Stimulated activated CD4-positive, alpha-beta T cell treated with anti-CD3 and anti-CD28 coated beads, Interleukin-4, amount 100 ng/mL, for 48 hours (primary cell): ENCODE results near the gene UCHL3.

ENCODE experiments used
- DNase-seq, 2 donors: peaks; one replicate each; pipeline ENCODE4 v3.0.0-alpha.2; 2020; ENCODE audit warnings: low read depth in 2 of 2

UCHL3 gene

GRCh38 chr13:75547917-75548316 is 1.7 kb upstream of the UCHL3 start:
- DNase-seq: no peak

- DNase-seq: peak; percentile 13 to 16
Measured at GRCh38 chr13:75550159-75550567, 572 bp downstream of the UCHL3 start.

- DNase-seq: no peak
Measured at GRCh38 chr13:75554464-75554863, 4.9 kb downstream of the UCHL3 start.

GRCh38 chr13:75554981-75555380 is 5.4 kb downstream of the UCHL3 start:
- no peak for DNase-seq

GRCh38 chr13:75555836-75556235 is 6.2 kb downstream of the UCHL3 start:
- DNase-seq: no peak

GRCh38 chr13:75556961-75557360 is 7.4 kb downstream of the UCHL3 start:
- no peak for DNase-seq

- DNase-seq: no peak
Measured at GRCh38 chr13:75558145-75558840, 8.7 kb downstream of the UCHL3 start.

- DNase-seq: no peak
Measured at GRCh38 chr13:75566658-75567057, 17.1 kb downstream of the UCHL3 start.

- no peak for DNase-seq
Measured at GRCh38 chr13:75569576-75569975, 20.0 kb downstream of the UCHL3 start.

- DNase-seq: no peak
Measured at GRCh38 chr13:75579529-75579928, 29.9 kb downstream of the UCHL3 start.

GRCh38 chr13:75581874-75582640 is 32.5 kb downstream of the UCHL3 start:
- no peak for DNase-seq

GRCh38 chr13:75583091-75583490 is 33.5 kb downstream of the UCHL3 start:
- no peak for DNase-seq

GRCh38 chr13:75585153-75585552 is 35.6 kb downstream of the UCHL3 start:
- no peak for DNase-seq

- DNase-seq: no peak
Measured at GRCh38 chr13:75587679-75588078, 38.1 kb downstream of the UCHL3 start.

- no peak for DNase-seq
Measured at GRCh38 chr13:75596657-75597182, 47.1 kb downstream of the UCHL3 start.

GRCh38 chr13:75600371-75600770 is 50.8 kb downstream of the UCHL3 start:
- no peak for DNase-seq

GRCh38 chr13:75603038-75603437 is 53.4 kb downstream of the UCHL3 start:
- DNase-seq: no peak

- DNase-seq: no peak
Measured at GRCh38 chr13:75607447-75607846, 57.9 kb downstream of the UCHL3 start.

GRCh38 chr13:75610466-75610865 is 60.9 kb downstream of the UCHL3 start:
- DNase-seq: no peak

GRCh38 chr13:75612354-75612753 is 62.8 kb downstream of the UCHL3 start:
- no peak for DNase-seq

- no peak for DNase-seq
Measured at GRCh38 chr13:75617230-75617629, 67.6 kb downstream of the UCHL3 start.

GRCh38 chr13:75618308-75618707 is 68.7 kb downstream of the UCHL3 start:
- no peak for DNase-seq

GRCh38 chr13:75620020-75620419 is 70.4 kb downstream of the UCHL3 start:
- DNase-seq: no peak
